H54 (cell line): ENCODE data around the gene WDR44.

ENCODE experiments used
- DNase-seq: peaks from one replicate; pipeline ENCODE4 v3.0.0; 2011; ENCODE audit warnings: low spot score, mixed read lengths; ENCODE audit not compliant: insufficient read length
- FAIRE-seq: peaks from 3 replicates; lab custom pipeline; 2011; peaks lifted over from hg19 to GRCh38; lab: Jason Lieb, UNC
- POLR2A ChIP-seq: IDR thresholded peaks from 2 replicates; pipeline ENCODE4 v1.6.1; 2011; ENCODE audit warnings: low read depth, mild to moderate bottlenecking, low read length

WDR44 gene

DNA sequence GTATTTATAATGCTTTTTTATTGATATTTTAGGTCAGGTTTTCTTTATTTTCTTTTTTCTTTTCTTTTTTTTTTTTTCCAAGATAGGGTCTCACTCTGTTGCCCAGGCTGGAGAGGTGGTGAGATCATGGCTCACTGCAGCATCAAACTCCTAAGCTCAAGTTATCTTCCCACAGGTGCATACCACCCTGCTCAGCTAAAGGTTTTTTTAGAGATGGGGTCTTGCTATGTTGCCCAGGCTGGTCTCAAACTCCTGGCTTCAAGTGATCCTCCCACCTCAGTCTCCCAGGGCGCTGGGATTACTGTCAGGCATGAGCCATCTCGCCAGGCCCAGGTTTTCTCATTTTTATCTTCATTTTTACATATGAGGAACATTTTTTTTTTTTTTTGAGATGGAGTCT lies 3.3 kb downstream of the WDR44 start:
- no peak for TF ChIP-seq POLR2A
- no peak for FAIRE-seq
- DNase-seq, result no peak

DNA sequence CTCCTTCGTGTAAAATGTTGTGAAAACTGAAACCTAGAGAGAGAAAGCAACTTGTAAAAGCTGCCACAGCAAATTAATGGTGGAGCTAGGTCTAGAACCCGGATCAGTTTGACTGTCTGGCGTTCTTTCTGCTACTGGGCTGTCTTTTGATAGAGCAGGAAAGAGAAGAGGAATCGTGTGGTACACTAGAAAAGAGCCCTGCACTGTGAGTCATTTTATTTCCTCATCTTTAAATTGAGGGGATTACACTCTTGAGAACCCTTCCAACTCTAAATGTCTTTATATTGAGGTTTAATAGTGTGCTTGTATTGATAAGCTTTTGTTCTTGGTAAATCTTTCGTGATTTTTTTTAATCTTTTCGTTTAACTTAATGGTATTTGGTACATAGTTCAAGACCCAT lies 4.3 kb downstream of the WDR44 start:
- DNase-seq (no peak), FAIRE-seq (no peak)
- TF ChIP-seq POLR2A, result no peak

DNA sequence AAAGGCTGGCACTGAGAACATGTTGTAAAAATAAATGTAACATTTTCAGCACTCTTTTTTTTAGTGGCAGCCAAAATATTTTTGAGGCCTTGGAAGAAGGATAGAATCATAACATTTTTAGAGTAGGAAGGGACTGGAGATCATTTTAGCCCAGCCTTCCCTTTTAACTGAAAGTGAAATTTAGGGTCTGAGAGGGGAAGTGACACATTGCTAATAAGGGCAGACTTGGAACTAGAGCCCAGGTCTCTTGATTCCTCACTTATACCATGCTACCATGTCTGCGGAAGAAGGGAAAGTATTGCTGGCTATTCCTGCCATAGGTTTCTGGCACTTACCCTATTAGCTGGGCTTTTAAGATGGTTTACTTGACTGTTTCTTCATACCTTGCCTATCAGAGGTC lies 4.8 kb downstream of the WDR44 start:
- FAIRE-seq, result no peak
- no peak for TF ChIP-seq POLR2A
- no peak for DNase-seq

DNA sequence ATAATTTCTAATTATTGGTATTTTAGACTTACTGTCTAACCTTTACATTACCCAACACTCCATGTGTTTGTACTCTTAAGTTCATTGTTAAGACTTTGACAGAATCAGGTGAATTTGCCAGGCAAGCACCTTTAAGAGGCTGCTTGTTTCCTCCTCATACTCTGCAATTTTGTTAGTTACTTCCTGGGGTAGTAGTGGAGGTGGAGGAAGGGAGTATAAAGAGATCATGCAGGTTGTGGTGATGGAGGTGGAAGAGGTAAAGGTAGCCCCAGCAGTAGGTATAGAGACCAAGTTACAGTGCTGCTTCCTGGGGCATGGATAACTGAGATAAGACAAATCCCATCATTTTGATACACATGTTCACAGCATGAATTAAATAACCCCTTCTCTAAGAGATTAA lies 6.7 kb downstream of the WDR44 start:
- no peak for DNase-seq

DNA sequence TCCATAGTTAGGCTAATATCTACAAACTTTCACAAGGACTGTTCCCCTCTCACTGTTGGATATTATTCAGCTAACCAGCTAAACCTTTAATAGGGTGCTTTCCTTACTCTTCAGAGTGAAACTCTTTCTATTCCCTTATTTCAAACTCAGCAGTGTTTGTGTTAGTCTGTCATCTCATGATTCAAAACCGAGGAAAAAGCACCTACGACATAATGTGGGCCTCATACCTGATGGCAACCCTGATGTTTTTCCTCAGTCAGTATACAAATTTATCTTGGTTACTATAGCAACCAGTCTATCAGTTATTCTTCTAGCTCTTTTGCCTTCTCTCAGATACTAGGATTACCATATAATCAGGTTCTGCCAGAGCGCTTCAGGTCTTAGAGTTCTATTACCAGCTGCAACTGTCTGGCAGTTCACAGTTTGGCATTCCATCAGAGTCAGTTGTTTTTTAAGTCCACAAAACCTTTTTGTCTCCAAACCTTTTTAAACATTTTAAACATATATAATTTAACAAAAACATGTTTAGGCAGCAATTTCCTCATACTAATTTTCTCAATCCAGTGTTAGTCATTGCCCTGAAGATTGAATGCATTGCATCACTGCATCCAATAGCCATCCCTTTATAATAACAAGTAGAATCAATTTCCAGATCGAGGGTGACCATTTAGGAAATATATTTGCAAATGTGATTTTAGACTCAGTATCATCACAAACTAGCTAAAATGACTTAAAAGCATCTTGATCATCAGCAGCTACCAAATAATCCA lies 7.4 kb downstream of the WDR44 start:
- DNase-seq (no peak), FAIRE-seq (no peak)
- no peak for TF ChIP-seq POLR2A

More for the DNA sequence above, 6.7 kb downstream of the WDR44 start:
- TF ChIP-seq POLR2A, result no peak
- FAIRE-seq, result no peak

- FAIRE-seq, result peak; percentile 71
- no peak for DNase-seq
- no peak for TF ChIP-seq POLR2A
Observed at GRCh38 chrX:118355225-118355920, 9.5 kb downstream of the WDR44 start.

DNA sequence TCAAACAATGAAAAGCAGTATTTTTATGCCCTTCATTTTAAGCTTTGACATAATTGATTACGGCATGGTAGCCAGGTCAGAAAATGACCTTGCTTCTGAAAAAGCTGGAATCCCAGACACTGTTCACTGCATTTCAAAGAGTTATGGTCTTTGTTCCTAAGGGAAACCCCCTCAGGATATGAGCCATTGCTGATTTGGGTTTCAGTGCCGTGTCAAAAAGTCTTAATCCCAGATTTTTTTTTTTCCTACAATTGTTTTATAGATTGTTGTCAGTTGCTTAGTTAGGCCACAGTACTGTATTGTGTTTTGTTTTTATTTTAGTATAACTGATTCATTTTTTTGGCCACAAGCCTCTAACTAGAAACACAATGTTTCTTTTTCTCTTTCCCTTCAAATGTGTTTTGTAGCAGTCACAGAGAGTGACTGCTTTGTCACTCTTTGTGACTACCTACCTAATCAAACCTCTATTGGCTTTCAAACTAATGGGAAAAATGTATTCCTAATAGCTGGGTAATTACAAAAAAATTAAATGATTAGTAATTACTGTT lies 10.3 kb downstream of the WDR44 start:
- DNase-seq, result no peak
- TF ChIP-seq POLR2A, result no peak
- no peak for FAIRE-seq

DNA sequence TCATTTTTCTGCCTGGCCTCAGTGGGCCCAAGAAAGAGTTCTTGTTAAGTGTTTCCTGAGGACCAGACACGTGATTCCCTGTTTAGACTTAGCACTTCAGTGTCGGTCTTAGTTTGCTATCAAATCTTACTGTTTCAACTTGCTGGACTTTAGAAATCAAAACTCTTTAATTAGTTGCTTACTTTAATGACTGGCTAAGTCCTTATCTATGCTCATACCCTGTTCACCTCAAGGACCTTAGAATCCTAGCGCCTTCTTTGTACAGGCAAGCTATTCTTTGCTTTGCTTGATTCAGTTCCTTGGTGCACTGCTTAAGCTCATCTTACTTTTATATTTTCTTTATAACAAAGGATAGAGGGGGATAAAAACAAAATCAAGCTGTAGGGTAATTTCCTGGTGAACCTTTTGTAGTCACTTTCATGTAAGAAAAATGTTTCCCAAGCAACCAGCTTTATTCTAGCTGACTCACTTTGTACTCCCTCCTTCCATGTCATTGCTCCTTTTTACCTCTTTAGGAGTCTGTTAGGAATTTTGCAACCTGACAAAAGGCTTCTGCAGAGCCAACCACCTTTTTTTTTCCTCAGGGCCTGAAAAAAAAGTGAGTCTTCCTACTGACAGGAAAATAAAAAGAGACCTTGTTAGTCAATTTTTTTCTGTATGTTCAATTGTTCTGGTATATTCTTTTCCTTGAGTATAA lies 14.7 kb downstream of the WDR44 start:
- DNase-seq (no peak), FAIRE-seq (peak; percentile 15)
- TF ChIP-seq POLR2A, result no peak

- no peak for TF ChIP-seq POLR2A
- no peak for DNase-seq
- no peak for FAIRE-seq
Observed at GRCh38 chrX:118364261-118364660, 18.4 kb downstream of the WDR44 start.

DNA sequence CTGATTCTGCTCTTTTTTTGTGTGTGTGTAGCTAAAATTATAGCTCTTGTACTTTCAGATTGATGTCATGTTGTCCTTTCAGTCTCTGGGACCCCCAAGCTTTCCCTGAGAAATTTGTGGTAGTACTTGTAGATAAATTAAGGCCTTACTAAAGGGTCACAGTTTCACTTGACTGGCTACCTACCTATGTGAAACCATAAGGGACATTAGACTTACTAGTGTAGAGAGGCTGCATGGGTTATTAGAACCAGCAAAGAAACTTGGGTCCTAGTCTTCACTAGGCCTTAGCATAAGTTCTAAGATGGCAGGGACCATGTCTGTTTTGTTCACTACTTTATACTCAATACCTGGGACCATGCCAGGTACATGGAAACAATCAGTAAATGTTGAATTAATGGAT lies 21.4 kb downstream of the WDR44 start:
- DNase-seq (no peak), FAIRE-seq (no peak)
- TF ChIP-seq POLR2A, result no peak

DNA sequence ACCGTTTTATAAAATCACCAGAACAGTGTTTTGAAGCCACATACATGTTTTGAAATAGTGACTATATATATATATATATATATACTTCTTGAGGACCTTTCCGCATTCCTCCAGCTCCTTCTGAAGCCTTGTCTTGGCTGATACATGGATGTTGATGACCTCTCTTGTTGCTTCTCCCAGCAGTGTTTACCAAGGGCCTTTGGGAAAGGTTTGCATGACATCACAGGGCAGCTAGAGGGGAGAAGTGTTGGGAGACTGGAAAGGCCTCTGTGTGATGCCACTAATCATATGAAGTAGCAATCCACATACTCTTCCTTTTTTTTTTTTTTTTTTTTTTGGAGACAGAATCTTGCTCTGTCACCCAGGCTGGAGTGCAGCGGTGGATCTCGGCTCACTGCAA lies 22.5 kb downstream of the WDR44 start:
- DNase-seq, result no peak
- TF ChIP-seq POLR2A, result no peak
- no peak for FAIRE-seq

DNA sequence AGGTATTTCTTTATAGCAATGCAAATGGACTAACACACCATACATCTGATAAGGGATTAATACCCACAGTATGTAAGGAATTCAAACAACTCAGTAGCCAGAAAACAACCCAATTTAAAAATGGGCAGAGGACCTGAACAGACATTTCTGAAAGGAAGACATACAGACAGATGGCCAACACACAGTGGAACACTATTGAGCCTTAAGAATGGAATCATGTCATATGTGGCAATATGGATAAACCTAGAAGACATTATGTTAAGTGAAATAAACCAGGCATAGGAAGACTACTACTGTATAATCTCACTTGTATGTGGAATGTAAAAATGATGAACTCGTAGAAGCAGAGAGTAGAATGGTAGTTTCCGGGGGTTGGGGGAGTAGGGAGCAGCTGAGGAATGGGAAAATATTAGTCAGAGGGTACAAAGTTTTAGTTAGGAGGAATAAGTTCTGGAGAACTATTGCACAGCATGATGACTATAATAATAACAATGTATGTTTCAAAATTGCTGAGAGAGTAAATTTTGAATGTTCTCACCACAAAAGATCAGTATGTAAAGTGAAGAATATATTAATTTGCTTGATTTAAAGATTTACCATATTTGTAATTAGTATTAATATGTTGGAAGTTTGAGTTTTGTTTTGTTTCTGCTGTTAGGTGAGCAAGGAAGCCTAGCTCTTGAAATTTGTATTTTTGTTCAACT lies 25.2 kb downstream of the WDR44 start:
- DNase-seq (no peak), FAIRE-seq (no peak)
- no peak for TF ChIP-seq POLR2A

- FAIRE-seq (no peak), DNase-seq (no peak)
- no peak for TF ChIP-seq POLR2A
Observed at GRCh38 chrX:118373538-118373937, 27.6 kb downstream of the WDR44 start.
